Naive thymus-derived CD4-positive, alpha-beta T cell (primary cell): ENCODE data around the gene SLC25A47. TPM values are rescaled to one million over a fixed set of nuclear protein-coding genes. Genes with fewer than 3 reads are reported as not detected.

Source experiments
- ATAC-seq: fragments of 150-1000 bp; cut with Tn5 transposase; 2 replicates; pipeline ENCODE4 v1.10.0; 2021; ENCODE audit warnings: mild to moderate bottlenecking, moderate library complexity
- CTCF ChIA-PET: fragments of 350-600 bp; sonication (Branson Sonifier 250); formaldehyde crosslinking; loops from one replicate; lab custom pipeline; 2021; ENCODE audit warnings: antibody characterized with exemption; lab: Charles Lee
- POLR2A ChIA-PET: fragments of 350-600 bp; sonication (Branson Sonifier 250); formaldehyde crosslinking; loops from one replicate; lab custom pipeline; 2021; ENCODE audit warnings: antibody characterized with exemption, inconsistent platforms; lab: Charles Lee
- DNase-seq, 9 donors: peaks; one replicate each; pipeline versions ENCODE4 v3.0.0 to v3.0.0-alpha.2; 2020 to 2022; ENCODE audit warnings: mixed read lengths in 1 of 9
- H3K27ac ChIP-seq: one replicate; pipeline ENCODE4 v1.7.0; 2013; ENCODE audit warnings: mild to moderate bottlenecking, low read depth, low read length, moderate library complexity
- H3K27me3 ChIP-seq, 2 donors: one replicate each; pipeline ENCODE4 v1.7.0; 2013; ENCODE audit warnings: low read length in 2 of 2, mild to moderate bottlenecking in 2 of 2, moderate library complexity in 2 of 2; ENCODE audit not compliant: control insufficient read depth in 2 of 2, insufficient read depth in 2 of 2
- H3K36me3 ChIP-seq, 3 experiments: 1 replicate in 2 of 3; 2 replicates in 1 of 3; pipeline ENCODE4 v1.7.0; 2013; ENCODE audit warnings: low read length in 3 of 3, mild to moderate bottlenecking in 3 of 3, moderate library complexity in 1 of 3; ENCODE audit not compliant: insufficient read depth in 3 of 3, control insufficient read depth in 2 of 3
- H3K4me1 ChIP-seq, 2 donors: one replicate each; pipeline ENCODE4 v1.7.0; 2013; ENCODE audit warnings: low read length in 2 of 2, mild to moderate bottlenecking in 2 of 2, moderate library complexity in 1 of 2; ENCODE audit not compliant: control insufficient read depth in 2 of 2, insufficient read depth in 2 of 2
- H3K4me3 ChIP-seq: 2 replicates; pipeline ENCODE4 v1.7.0; 2013; ENCODE audit warnings: mild to moderate bottlenecking, low read length
- H3K9me3 ChIP-seq, 3 experiments: 1 replicate in 2 of 3; 2 replicates in 1 of 3; pipeline ENCODE4 v1.7.0; 2013; ENCODE audit warnings: low read length in 3 of 3; ENCODE audit not compliant: control insufficient read depth in 2 of 3
- H3K27ac Mint-ChIP-seq, 9 donors: one replicate each; pipeline ENCODE4 v1.8.0; 2020 to 2022; ENCODE audit warnings: mixed read lengths in 9 of 9, mild to moderate bottlenecking in 8 of 9, moderate library complexity in 5 of 9, inconsistent platforms in 2 of 9
- H3K27me3 Mint-ChIP-seq, 5 donors: one replicate each; pipeline ENCODE4 v1.8.0; 2021 to 2022; ENCODE audit warnings: mixed read lengths in 5 of 5, mild to moderate bottlenecking in 1 of 5
- H3K36me3 Mint-ChIP-seq, 5 donors: one replicate each; pipeline ENCODE4 v1.8.0; 2020 to 2022; ENCODE audit warnings: mixed read lengths in 5 of 5, mild to moderate bottlenecking in 3 of 5, inconsistent platforms in 1 of 5
- H3K4me1 Mint-ChIP-seq, 7 donors: one replicate each; pipeline ENCODE4 v1.8.0; 2020 to 2022; ENCODE audit warnings: mixed read lengths in 7 of 7, mild to moderate bottlenecking in 3 of 7, inconsistent platforms in 1 of 7
- H3K4me3 Mint-ChIP-seq, 10 donors: one replicate each; pipeline ENCODE4 v1.8.0; 2020 to 2022; ENCODE audit warnings: mild to moderate bottlenecking in 10 of 10, mixed read lengths in 10 of 10, moderate library complexity in 6 of 10, inconsistent platforms in 2 of 10
- H3K9me3 Mint-ChIP-seq, 11 donors: one replicate each; pipeline ENCODE4 v1.8.0; 2020 to 2022; ENCODE audit warnings: mixed read lengths in 11 of 11, mild to moderate bottlenecking in 4 of 11, inconsistent platforms in 1 of 11, moderate library complexity in 1 of 11
- intact Hi-C, 2 donors: fragments of 100-400 bp; cut with micrococcal nuclease; formaldehyde crosslinking; loops; one replicate each; pipeline ENCODE4 v1.15.1; 2023
- polyA plus RNA-seq, 2 donors: library from polyadenylated mRNA; unstranded; fragments of 300-500 nt; fragmentation: Illumina TruSeq; gene quantifications; one replicate each; pipeline ENCODE4 v1.2.3, GENCODE V29; 2021
- total RNA-seq, 6 experiments: library from RNA in 5 of 6; stranded (reverse) in 5 of 6; gene quantifications; 1 replicate in 5 of 6; 2 replicates in 1 of 6; pipeline ENCODE4 v1.2.3 and lab custom pipeline; 2021 to 2026

Gene SLC25A47, protein sequence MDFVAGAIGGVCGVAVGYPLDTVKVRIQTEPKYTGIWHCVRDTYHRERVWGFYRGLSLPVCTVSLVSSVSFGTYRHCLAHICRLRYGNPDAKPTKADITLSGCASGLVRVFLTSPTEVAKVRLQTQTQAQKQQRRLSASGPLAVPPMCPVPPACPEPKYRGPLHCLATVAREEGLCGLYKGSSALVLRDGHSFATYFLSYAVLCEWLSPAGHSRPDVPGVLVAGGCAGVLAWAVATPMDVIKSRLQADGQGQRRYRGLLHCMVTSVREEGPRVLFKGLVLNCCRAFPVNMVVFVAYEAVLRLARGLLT
- total RNA-seq (not detected), polyA plus RNA-seq (not detected), total RNA-seq (lab: John Stamatoyannopoulos, UW) (not detected)

DNA sequence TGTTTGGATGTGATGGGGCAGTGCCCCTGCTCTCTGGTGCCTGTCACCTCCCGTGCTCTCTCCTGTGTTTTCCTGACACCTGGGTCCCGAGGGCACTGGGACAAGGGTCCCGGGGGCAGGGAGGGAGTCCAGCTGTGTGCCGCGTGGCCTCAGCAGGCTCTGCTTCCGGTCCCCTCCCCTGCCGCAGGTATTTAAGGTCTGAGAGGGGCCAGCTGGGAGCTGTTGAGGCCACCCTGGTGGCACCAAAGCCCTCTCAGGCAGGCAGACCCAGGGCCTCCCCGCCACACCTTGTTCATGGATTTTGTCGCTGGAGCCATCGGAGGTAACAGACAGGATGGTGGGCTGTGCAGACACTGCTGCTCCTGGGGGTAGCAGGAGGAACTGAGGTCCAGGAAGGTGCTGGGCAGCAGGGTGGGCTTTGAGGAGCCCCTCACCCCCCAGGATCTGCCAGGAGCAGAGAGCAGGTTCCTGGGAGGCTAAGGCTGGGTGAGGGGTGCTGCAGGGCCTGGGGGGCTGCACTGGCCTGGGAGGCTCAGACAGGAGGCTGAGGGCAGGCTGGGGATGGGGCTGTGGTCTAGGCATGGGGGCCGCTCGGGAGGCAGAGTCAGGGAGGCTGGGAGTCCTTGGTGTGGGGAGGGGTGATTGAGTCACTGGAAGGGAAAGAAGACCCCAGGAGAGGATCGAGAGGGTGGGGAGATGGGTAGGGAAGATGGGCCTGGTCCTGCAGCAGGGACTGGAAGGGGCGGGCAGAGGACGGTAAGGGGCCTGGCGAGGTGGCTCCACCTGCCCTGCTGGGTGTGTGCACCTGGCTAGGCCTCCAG lies at the start of gene SLC25A47:
SLC25A47 (plus strand) TSS at position 219 of the 821 bp plus-strand sequence; CDS start at position 295, 76 bp downstream.
- Histone ChIP-seq H3K9me3 (no peaks in the 10 kb centered on the region), H3K36me3 (no peaks in the 10 kb centered on the region), H3K27ac (no peak within 1 kb of the TSS), H3K4me3 (no peak within 1 kb of the TSS), H3K27me3 (no peaks in the 10 kb centered on the region), H3K4me1 (no peaks in the 10 kb centered on the region)
- ChIA-PET CTCF (no interaction called here), POLR2A (no interaction called here)
- intact Hi-C loops, result no loop called here
- no peak within 1 kb of the TSS for H3K4me3 Mint-ChIP-seq
- ATAC-seq, result no peak
- peaks cover 2 to 6% (median 4%) of the 10 kb centered on the region in 7 donors for H3K4me1 Mint-ChIP-seq
- no peaks in the 10 kb centered on the region for H3K36me3 Mint-ChIP-seq
- peak within 1 kb of the TSS in 1 of 9 donors; percentile 67 for H3K27ac Mint-ChIP-seq
- peaks cover 0 to 5% (median 0%) of the 10 kb centered on the region in 5 donors for H3K27me3 Mint-ChIP-seq
- H3K9me3 Mint-ChIP-seq, result no peaks in the 10 kb centered on the region
- no peak for DNase-seq

DNA sequence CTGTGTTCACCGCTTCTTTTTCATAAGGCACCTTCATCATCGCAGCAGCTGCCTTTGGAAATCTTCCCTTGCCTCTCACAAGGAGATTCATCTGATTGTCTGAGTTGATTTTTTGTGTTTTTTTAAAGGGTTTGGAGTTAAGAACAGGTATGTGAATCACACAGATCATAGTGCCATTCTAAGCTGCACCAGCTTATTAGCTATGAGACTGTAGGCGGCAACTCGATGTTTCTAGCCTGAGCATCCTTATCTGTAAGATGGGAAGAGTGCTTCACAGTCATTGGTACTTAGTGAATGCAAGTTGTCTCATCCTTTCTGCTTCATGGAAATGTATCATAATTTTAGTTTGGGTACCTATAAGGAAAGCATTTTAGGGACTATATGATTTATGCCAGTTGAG lies 48.9 kb upstream of the SLC25A47 start:
- Histone ChIP-seq H3K27me3 (no peaks in the 10 kb centered on the region), H3K36me3 (peaks cover 0 to 19% (median 4%) of the 10 kb centered on the region in 3 experiments), H3K9me3 (no peaks in the 10 kb centered on the region), H3K27ac (no peak overlapping the region), H3K4me3 (no peak overlapping the region), H3K4me1 (peaks cover 20 to 29% of the 10 kb centered on the region in 2 donors)
- Mint-ChIP-seq H3K27ac (peak overlapping the region in 8 of 9 donors; percentile 47 to 88 (median 73)), H3K4me3 (peak overlapping the region in 5 of 10 donors; percentile 2 to 43 (median 4)), H3K27me3 (no peaks in the 10 kb centered on the region), H3K36me3 (peaks cover 0 to 8% (median 0%) of the 10 kb centered on the region in 5 donors), H3K4me1 (peaks cover 25 to 79% (median 67%) of the 10 kb centered on the region in 7 donors), H3K9me3 (no peaks in the 10 kb centered on the region)
- ChIA-PET POLR2A (no interaction called here), CTCF (interaction anchor here (2.8 kb wide), 1 partner anchor 10 kb away, joined by 11 read pairs; no protein-coding TSS in a partner anchor)
- no peak for ATAC-seq
- intact Hi-C loops, result no loop called here
- DNase-seq, result no peak

DNA sequence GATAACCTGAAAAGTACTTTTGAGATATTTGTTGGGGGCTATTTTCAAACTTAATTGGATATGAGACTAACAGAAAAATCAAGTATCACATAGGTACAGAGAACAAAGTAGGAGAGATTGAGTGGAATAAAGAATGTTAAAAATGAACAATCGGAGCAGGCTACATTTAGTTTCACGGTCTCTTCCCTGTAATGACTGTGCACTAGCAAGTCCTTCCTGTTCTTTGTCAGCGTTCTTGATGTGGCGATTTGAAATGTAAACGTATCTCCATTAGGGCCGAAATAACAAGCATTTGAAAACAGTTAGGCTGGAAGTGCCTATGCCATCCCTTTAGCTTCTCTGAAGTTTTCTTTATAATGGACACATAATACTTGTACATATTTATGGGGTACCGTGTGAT lies 47.9 kb upstream of the SLC25A47 start:
- H3K27me3 ChIP-seq, result no peaks in the 10 kb centered on the region
- H3K4me3 ChIP-seq, result no peak overlapping the region
- DNase-seq (no peak), ATAC-seq (no peak)
- H3K4me1 ChIP-seq, result peaks cover 20 to 29% of the 10 kb centered on the region in 2 donors
- intact Hi-C loops, result no loop called here
- H3K36me3 ChIP-seq, result peaks cover 0 to 19% (median 4%) of the 10 kb centered on the region in 3 experiments
- peak overlapping the region in 8 of 9 donors; percentile 18 to 87 (median 56) for H3K27ac Mint-ChIP-seq
- peak overlapping the region in 2 of 10 donors; percentile 2 to 33 for H3K4me3 Mint-ChIP-seq
- no peaks in the 10 kb centered on the region for H3K9me3 ChIP-seq
- ChIA-PET CTCF (no interaction called here), POLR2A (no interaction called here)
- no peak overlapping the region for H3K27ac ChIP-seq
- peaks cover 27 to 82% (median 69%) of the 10 kb centered on the region in 7 donors for H3K4me1 Mint-ChIP-seq
- H3K9me3 Mint-ChIP-seq, result no peaks in the 10 kb centered on the region
- H3K27me3 Mint-ChIP-seq, result no peaks in the 10 kb centered on the region
- H3K36me3 Mint-ChIP-seq, result peaks cover 0 to 11% (median 3%) of the 10 kb centered on the region in 5 donors

DNA sequence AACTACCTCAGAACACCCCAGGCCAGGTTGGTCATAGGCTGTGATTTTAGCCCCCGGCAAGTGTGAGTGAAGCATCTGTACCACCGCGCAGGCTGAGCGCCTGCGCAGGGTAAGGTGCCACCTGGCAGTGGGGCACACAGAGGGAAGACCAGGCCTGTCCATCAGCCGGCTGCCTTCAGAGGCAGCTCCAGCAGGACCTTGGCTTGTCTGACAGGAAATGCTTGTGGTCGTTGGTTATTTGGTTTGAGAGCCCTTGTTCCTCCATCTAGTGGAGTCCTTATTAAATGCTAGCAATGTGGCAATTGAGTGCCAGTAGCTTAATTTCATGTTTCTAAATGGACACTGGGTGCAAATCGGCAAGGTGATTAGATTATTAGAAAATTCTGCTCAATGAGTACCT lies 44.4 kb upstream of the SLC25A47 start:
- DNase-seq (no peak), ATAC-seq (peak; percentile 57)
- peaks cover 18 to 24% of the 10 kb centered on the region in 2 donors for H3K4me1 ChIP-seq
- peaks cover 23 to 59% (median 48%) of the 10 kb centered on the region in 7 donors for H3K4me1 Mint-ChIP-seq
- H3K27me3 ChIP-seq, result no peaks in the 10 kb centered on the region
- peaks cover 0 to 23% (median 4%) of the 10 kb centered on the region in 3 experiments for H3K36me3 ChIP-seq
- no peak overlapping the region for H3K4me3 Mint-ChIP-seq
- H3K27ac Mint-ChIP-seq, result peak overlapping the region in 7 of 9 donors; percentile 29 to 84 (median 75)
- H3K36me3 Mint-ChIP-seq, result peaks cover 0 to 11% (median 4%) of the 10 kb centered on the region in 5 donors
- intact Hi-C loops, result no loop called here
- no peaks in the 10 kb centered on the region for H3K9me3 ChIP-seq
- POLR2A ChIA-PET, result no interaction called here
- CTCF ChIA-PET, result no interaction called here
- H3K27ac ChIP-seq, result no peak overlapping the region
- H3K4me3 ChIP-seq, result no peak overlapping the region
- H3K9me3 Mint-ChIP-seq, result no peaks in the 10 kb centered on the region
- no peaks in the 10 kb centered on the region for H3K27me3 Mint-ChIP-seq

DNA sequence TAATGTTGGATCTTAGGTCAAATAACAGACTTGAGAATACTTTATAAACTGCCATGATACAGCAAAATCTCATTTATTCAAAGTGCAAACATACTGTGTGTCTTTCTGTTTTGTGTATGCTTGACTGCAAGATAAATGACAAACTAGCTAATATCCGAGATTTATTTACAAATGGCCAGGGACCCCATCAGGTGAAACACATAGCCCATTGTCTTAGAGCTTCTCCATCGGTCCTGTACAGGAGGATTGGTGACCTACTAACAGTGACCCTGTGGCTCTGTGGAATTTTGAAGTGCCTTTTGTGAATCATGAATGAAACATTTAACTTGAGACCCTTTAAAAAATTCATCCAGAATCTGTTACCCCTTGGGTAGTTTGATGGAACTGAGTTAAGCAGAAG lies 44.0 kb upstream of the SLC25A47 start:
- peaks cover 0 to 23% (median 4%) of the 10 kb centered on the region in 3 experiments for H3K36me3 ChIP-seq

DNA sequence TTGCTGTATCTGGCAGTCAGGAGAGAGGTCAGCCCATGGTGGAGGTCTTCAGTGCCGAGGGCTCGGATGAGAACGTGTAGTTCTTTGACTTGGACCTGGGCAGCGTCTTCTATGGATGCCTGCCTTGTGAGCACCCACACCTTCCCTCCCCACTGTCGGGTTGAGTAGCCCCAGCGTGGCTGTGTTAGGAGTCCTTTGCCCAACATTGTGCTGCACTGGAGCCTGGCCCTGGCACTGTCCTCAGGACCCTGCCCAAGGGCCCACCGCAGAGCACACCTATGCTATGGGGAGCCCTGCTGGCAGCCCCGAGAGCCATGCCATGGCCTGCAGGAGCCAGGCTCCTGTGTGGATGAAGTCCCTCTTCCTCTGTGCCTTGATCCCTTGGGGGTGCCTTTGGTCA lies 43.6 kb upstream of the SLC25A47 start:
- no peak overlapping the region for H3K4me3 Mint-ChIP-seq
- DNase-seq (no peak), ATAC-seq (no peak)
- no peaks in the 10 kb centered on the region for H3K9me3 ChIP-seq
- no peaks in the 10 kb centered on the region for H3K9me3 Mint-ChIP-seq
- peaks cover 10 to 17% of the 10 kb centered on the region in 2 donors for H3K4me1 ChIP-seq
- H3K36me3 Mint-ChIP-seq, result peaks cover 0 to 11% (median 4%) of the 10 kb centered on the region in 5 donors
- ChIA-PET POLR2A (no interaction called here), CTCF (no interaction called here)
- H3K4me3 ChIP-seq, result no peak overlapping the region
- H3K27ac Mint-ChIP-seq, result peak overlapping the region in 7 of 9 donors; percentile 39 to 87 (median 80)
- no peaks in the 10 kb centered on the region for H3K27me3 Mint-ChIP-seq
- peak overlapping the region; percentile 30 for H3K27ac ChIP-seq
- H3K36me3 ChIP-seq, result peaks cover 0 to 23% (median 2%) of the 10 kb centered on the region in 3 experiments
- no peaks in the 10 kb centered on the region for H3K27me3 ChIP-seq
- peaks cover 18 to 53% (median 42%) of the 10 kb centered on the region in 7 donors for H3K4me1 Mint-ChIP-seq
- intact Hi-C loops, result no loop called here

More for the DNA sequence above, 44.0 kb upstream of the SLC25A47 start:
- Histone ChIP-seq H3K4me3 (no peak overlapping the region), H3K27me3 (no peaks in the 10 kb centered on the region), H3K27ac (no peak overlapping the region), H3K4me1 (peaks cover 14 to 21% of the 10 kb centered on the region in 2 donors), H3K9me3 (no peaks in the 10 kb centered on the region)
- ATAC-seq (no peak), DNase-seq (no peak)
- no peaks in the 10 kb centered on the region for H3K27me3 Mint-ChIP-seq
- peaks cover 22 to 57% (median 43%) of the 10 kb centered on the region in 7 donors for H3K4me1 Mint-ChIP-seq
- intact Hi-C loops, result no loop called here
- ChIA-PET POLR2A (no interaction called here), CTCF (no interaction called here)
- peaks cover 0 to 11% (median 4%) of the 10 kb centered on the region in 5 donors for H3K36me3 Mint-ChIP-seq
- H3K4me3 Mint-ChIP-seq, result no peak overlapping the region
- peak overlapping the region in 7 of 9 donors; percentile 29 to 84 (median 75) for H3K27ac Mint-ChIP-seq
- no peaks in the 10 kb centered on the region for H3K9me3 Mint-ChIP-seq
